Erythroblast (primary cell): ENCODE results near the gene AGXT2.
"Not testable (repeated sequence)": the region's sequence is repeated elsewhere in the genome, so short reads cannot be mapped to it uniquely, and the experiment has no call there.

Experiments used
- DNase-seq, 2 experiments: peaks; one replicate each; lab custom pipeline; 2025; lab: John Stamatoyannopoulos, UW
- GATA1 ChIP-seq: IDR thresholded peaks from 2 replicates; pipeline ENCODE4 v1.6.1; 2011; ENCODE audit warnings: low read depth, mild to moderate bottlenecking, control low read depth, low read length, moderate library complexity
- POLR2A ChIP-seq: IDR thresholded peaks from 2 replicates; pipeline ENCODE4 v1.6.1; 2011; ENCODE audit warnings: mild to moderate bottlenecking, low read length

Gene AGXT2

GRCh38 chr5:35041261-35041660 lies 6.5 kb downstream of the AGXT2 start:
- DNase-seq: no peak
- TF ChIP-seq GATA1 (no peak), POLR2A (no peak)

DNA sequence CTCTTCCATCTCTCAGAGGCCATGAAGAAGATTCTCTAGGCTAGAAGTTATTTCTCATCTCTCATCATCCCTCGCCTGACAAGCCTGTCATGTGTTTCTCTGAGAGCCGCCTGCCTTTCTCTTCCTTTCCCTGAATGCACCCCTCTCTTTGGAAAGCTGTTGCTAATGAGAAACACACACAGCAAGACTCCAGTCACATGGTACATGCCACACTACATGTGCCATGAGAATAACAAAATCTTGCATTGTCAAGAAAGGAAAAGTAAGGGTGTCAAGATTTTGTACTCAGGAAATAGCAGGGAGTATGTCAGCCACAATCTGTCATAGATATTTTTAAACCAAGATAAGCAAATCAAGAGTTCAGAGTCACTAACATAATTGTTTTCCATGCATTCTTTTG lies 8.9 kb downstream of the AGXT2 start:
- DNase-seq: no peak
- TF ChIP-seq POLR2A (no peak), GATA1 (no peak)

DNA sequence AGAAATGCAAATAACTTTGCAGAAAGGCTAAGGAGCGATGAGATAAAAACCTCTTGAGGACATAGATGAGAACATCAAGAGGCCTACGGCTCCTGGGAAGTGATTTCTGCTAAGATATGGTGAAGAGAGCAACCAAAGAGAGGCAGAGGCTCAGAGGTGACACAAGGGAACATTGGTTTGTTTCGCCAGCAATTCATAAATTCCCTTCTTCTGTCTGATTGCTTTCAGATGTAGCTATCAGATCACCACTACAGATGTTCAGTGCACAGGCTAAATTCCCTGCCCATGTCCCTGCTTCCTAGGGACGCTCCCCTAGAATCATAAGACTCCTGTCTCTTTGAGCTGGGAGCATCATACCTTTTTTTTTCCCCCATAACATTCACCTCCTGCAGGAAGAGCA lies 11.2 kb downstream of the AGXT2 start:
- no peak for DNase-seq
- TF ChIP-seq GATA1: no peak
- TF ChIP-seq POLR2A: no peak

GRCh38 chr5:35035929-35036328 lies 11.8 kb downstream of the AGXT2 start:
- not testable (repeated sequence) for DNase-seq

DNA sequence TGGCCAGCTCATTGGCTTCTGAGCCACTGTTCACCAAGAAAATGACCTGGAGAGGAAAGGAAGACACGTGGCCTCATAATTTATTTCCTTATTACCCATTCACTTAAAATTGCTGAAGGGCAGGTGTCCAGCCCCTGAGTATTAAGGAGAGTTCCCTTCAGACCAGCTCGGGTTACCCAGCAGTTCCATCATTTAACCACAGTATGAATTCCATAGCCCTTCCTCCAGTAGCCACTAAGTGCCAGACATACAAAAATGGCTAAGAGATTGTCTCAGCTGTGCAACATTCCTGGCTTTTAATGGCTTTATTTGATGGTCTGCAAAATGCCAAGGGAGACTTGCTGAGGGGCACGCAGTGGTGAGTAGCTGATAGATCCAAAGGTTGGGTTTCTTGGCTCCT lies 12.5 kb downstream of the AGXT2 start:
- no peak for DNase-seq
- TF ChIP-seq GATA1 (no peak), POLR2A (no peak)

GRCh38 chr5:35032356-35032755 lies 15.4 kb downstream of the AGXT2 start:
- DNase-seq: no peak
- no peak for TF ChIP-seq GATA1
- no peak for TF ChIP-seq POLR2A

- no peak for DNase-seq
- TF ChIP-seq GATA1: no peak
- no peak for TF ChIP-seq POLR2A
These were observed 16.5 kb downstream of the AGXT2 start for GRCh38 chr5:35031276-35031675.

- TF ChIP-seq GATA1 (no peak), POLR2A (no peak)
These were observed 17.2 kb downstream of the AGXT2 start for GRCh38 chr5:35030426-35031100.

GRCh38 chr5:35029333-35029732 lies 18.4 kb downstream of the AGXT2 start:
- TF ChIP-seq GATA1 (no peak), POLR2A (no peak)
- no peak for DNase-seq

More at GRCh38 chr5:35030426-35031100, 17.2 kb downstream of the AGXT2 start:
- no peak for DNase-seq

- DNase-seq: no peak
- TF ChIP-seq GATA1: no peak
- TF ChIP-seq POLR2A: no peak
These were observed 20.8 kb downstream of the AGXT2 start for GRCh38 chr5:35026941-35027340.

- DNase-seq: no peak
- TF ChIP-seq GATA1 (no peak), POLR2A (no peak)
These were observed 21.4 kb downstream of the AGXT2 start for GRCh38 chr5:35026280-35026840.

- no peak for DNase-seq
- TF ChIP-seq GATA1: no peak
- no peak for TF ChIP-seq POLR2A
These were observed 22.7 kb downstream of the AGXT2 start for GRCh38 chr5:35024911-35025510.

DNA sequence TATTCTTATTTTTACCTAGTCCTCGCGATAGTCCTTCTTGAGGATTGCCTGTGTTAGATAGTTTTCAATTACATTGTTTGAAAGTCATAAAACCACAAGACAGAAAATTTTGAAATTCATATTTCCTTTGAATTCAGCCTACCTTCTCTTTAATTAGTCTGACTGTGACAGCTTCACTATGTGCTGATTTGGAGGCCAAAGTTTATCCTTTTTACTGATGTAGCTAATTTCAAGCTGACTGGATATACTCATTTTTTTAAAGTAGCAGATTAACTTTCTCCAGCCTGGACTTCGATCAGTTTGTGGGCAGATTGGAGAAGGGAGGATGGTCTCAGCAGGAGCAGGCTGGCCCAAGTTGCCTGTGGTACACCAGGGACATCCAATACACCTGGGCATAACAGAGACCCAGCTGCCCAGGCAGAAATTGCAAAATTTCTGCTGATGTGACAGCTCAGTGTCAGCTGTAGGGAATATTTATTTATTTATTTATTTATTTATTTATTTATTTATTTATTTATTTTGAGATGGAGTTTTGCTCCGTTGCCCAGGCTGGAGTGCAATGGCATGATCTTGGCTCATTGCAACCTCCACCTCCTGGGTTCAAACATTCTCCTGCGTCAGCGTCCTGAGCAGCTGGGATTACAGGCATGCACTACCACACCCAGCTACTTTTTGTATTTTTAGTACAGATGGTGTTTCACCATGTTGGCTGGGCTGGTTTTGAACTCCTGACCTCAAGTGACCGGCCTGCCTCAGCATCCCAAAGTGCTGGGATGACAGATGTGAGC lies 24.2 kb downstream of the AGXT2 start:
- no peak for TF ChIP-seq POLR2A
- TF ChIP-seq GATA1: no peak
- no peak for DNase-seq
